Left lung (tissue), 10 donors: Measurements from ENCODE around the gene CCDC178. TPM values are rescaled to one million over a fixed set of nuclear protein-coding genes. Genes with fewer than 3 reads are reported as not detected.

Experiments
- ATAC-seq: fragments of 200-7000 bp; cut with Tn5 transposase; one replicate; pipeline ENCODE4 v1.9.1; 2020; ENCODE audit warnings: moderate library complexity
- DNase-seq, 4 donors: peaks; one replicate each; pipeline ENCODE4 v3.0.0-alpha.2; 2013 to 2020
- H3K27ac ChIP-seq, 2 donors: fragments of 200-600 bp; sonication (generic) in 1 of 2; one replicate each; pipeline versions ENCODE4 v1.5.0 to v1.8.0; 2020 to 2021
- H3K27me3 ChIP-seq, 2 donors: fragments of 200-600 bp; sonication (generic) in 1 of 2; one replicate each; pipeline versions ENCODE4 v1.5.0 to v1.8.0; 2020 to 2021
- H3K36me3 ChIP-seq, 2 donors: fragments of 200-600 bp; sonication (generic) in 1 of 2; one replicate each; pipeline versions ENCODE4 v1.5.0 to v1.8.0; 2020 to 2021
- H3K4me1 ChIP-seq, 2 donors: fragments of 200-600 bp; one replicate each; pipeline ENCODE4 v1.8.0; 2021
- H3K4me3 ChIP-seq, 2 donors: fragments of 200-600 bp; sonication (generic) in 1 of 2; one replicate each; pipeline versions ENCODE4 v1.5.0 to v1.8.0; 2020 to 2021; ENCODE audit warnings: mild to moderate bottlenecking in 1 of 2
- H3K9me3 ChIP-seq, 2 donors: fragments of 200-600 bp; sonication (generic) in 1 of 2; one replicate each; pipeline versions ENCODE4 v1.5.0 to v1.8.0; 2020 to 2021
- CTCF ChIP-seq, 2 donors: fragments of 200-600 bp; sonication (generic) in 1 of 2; IDR thresholded peaks; one replicate each; pipeline versions ENCODE4 v1.5.0 to v1.8.0; 2021; ENCODE audit warnings: antibody characterized with exemption in 2 of 2
- intact Hi-C, 2 donors: fragments of 100-400 bp; cut with DNase I; formaldehyde crosslinking; loops; one replicate each; pipeline versions ENCODE4 v1.11.2 to v1.14.2; 2022
- polyA plus RNA-seq, 6 donors: library from polyadenylated mRNA; unstranded; fragments of 120-200 nt; gene quantifications; one replicate each; pipeline ENCODE4 v1.2.1, GENCODE V29; 2013; ENCODE audit not compliant: insufficient read length in 6 of 6
- total RNA-seq, 2 donors: library from RNA; stranded (reverse); fragmentation: NEBNext Ultra II Directional; extraction: Animal tissue kit (Norgen Biotek cat#: 25700); gene quantifications; one replicate each; pipeline ENCODE4 v1.2.1, GENCODE V29; 2021
- donor health status: DM: no; HTN: yes; CAD: no.
- donor health status: DM: no; HTN: no; CAD: no.

CCDC178 gene
- total and polyA plus RNA-seq, 8 donors, result 0.73 to 2.9 (median 2.2) TPM; not detected in 1

- Histone ChIP-seq H3K27me3 (no peaks in the 10 kb centered on the region), H3K4me3 (no peak overlapping the region), H3K9me3 (peaks cover 0 to 2% of the 10 kb centered on the region in 2 donors), H3K36me3 (no peaks in the 10 kb centered on the region), H3K4me1 (no peaks in the 10 kb centered on the region), H3K27ac (no peak overlapping the region)
- no peak for TF ChIP-seq CTCF (IDR thresholded peaks at IDR 0.05)
- DNase-seq (no peak), ATAC-seq (no peak)
- intact Hi-C loops, result no loop called here
These were observed 528.7 kb downstream of the CCDC178 start for GRCh38 chr18:32911660-32912284.

GRCh38 chr18:32910694-32911296 is 529.7 kb downstream of the CCDC178 start:
- no peak overlapping the region for H3K27ac ChIP-seq
- no peak for TF ChIP-seq CTCF (IDR thresholded peaks at IDR 0.05)
- no peak for ATAC-seq
- H3K36me3 ChIP-seq, result no peaks in the 10 kb centered on the region
- intact Hi-C loops, result no loop called here
- no peaks in the 10 kb centered on the region for H3K4me1 ChIP-seq
- H3K9me3 ChIP-seq, result peaks cover 0 to 2% of the 10 kb centered on the region in 2 donors
- H3K4me3 ChIP-seq, result no peak overlapping the region
- no peaks in the 10 kb centered on the region for H3K27me3 ChIP-seq
- DNase-seq, result no peak

GRCh38 chr18:32909798-32910561 is 530.5 kb downstream of the CCDC178 start:
- Histone ChIP-seq H3K4me1 (no peaks in the 10 kb centered on the region), H3K27ac (no peak overlapping the region), H3K4me3 (no peak overlapping the region), H3K36me3 (no peaks in the 10 kb centered on the region), H3K27me3 (no peaks in the 10 kb centered on the region), H3K9me3 (peaks cover 0 to 2% of the 10 kb centered on the region in 2 donors)
- DNase-seq (no peak), ATAC-seq (no peak)
- TF ChIP-seq CTCF (IDR thresholded peaks at IDR 0.05), result no peak
- intact Hi-C loops, result no loop called here

DNA sequence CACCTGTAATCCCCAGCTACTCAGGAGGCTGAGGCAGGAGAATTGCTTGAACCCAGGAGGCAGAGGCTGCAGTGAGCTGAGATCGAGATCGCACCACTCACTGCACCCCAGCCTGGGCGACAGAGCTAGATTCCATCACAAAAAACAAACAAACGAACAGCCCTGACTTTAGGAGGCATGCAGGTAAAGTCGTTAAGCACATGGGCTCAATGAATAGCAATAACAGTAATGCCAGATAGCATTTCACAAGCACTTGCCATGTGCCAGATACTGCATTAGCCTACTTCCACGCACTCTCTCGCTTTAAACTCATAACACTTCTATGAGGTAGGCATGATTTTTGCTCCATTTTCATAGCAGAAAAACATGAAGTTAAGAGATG is 532.1 kb downstream of the CCDC178 start:
- intact Hi-C loops, result no loop called here
- Histone ChIP-seq H3K36me3 (no peaks in the 10 kb centered on the region), H3K4me1 (no peaks in the 10 kb centered on the region), H3K27me3 (no peaks in the 10 kb centered on the region), H3K27ac (no peak overlapping the region), H3K9me3 (peaks cover 0 to 2% of the 10 kb centered on the region in 2 donors), H3K4me3 (no peak overlapping the region)
- ATAC-seq (no peak), DNase-seq (no peak)
- TF ChIP-seq CTCF (IDR thresholded peaks at IDR 0.05), result no peak
